ENCODE results near the gene ENTREP3. TPM values are rescaled to one million over a fixed set of nuclear protein-coding genes. Genes with fewer than 3 reads are reported as not detected.

The ENTREP3 gene
- total RNA-seq, 4 donors from 2014 or later, result 5.8 to 20.7 (median 15.4) TPM

GRCh38 chr1:155207806-155208540, 47.3 kb downstream of the ENTREP3 start, which contains the start of gene THBS3:
Gene THBS3 (minus strand): TSS chr1:155207897. CDS start chr1:155207876, 21 bp downstream.
- H3K4me3 ChIP-seq, result peak within 1 kb of the TSS; percentile 63 to 93 (median 83)
- H3K9me3 ChIP-seq, result no peaks in the 10 kb centered on the region
- DNase-seq, result no peak
- no peaks in the 10 kb centered on the region for H3K27me3 ChIP-seq
- H3K4me1 ChIP-seq, result peaks cover 5 to 29% (median 13%) of the 10 kb centered on the region in 4 donors
- TF ChIP-seq, protein P1, sequence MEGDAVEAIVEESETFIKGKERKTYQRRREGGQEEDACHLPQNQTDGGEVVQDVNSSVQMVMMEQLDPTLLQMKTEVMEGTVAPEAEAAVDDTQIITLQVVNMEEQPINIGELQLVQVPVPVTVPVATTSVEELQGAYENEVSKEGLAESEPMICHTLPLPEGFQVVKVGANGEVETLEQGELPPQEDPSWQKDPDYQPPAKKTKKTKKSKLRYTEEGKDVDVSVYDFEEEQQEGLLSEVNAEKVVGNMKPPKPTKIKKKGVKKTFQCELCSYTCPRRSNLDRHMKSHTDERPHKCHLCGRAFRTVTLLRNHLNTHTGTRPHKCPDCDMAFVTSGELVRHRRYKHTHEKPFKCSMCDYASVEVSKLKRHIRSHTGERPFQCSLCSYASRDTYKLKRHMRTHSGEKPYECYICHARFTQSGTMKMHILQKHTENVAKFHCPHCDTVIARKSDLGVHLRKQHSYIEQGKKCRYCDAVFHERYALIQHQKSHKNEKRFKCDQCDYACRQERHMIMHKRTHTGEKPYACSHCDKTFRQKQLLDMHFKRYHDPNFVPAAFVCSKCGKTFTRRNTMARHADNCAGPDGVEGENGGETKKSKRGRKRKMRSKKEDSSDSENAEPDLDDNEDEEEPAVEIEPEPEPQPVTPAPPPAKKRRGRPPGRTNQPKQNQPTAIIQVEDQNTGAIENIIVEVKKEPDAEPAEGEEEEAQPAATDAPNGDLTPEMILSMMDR (IDR thresholded peaks at IDR 0.05), result no peak
- TF ChIP-seq POLR2A (IDR thresholded peaks at IDR 0.05), result no peak
- peaks cover 0 to 3% (median 0%) of the 10 kb centered on the region in 3 donors for H3K36me3 ChIP-seq
- peak within 1 kb of the TSS; percentile 95 to 99 (median 97) for H3K27ac ChIP-seq

GRCh38 chr1:155206891-155207805, 48.1 kb downstream of the ENTREP3 start:
- H3K4me3 ChIP-seq, result peak overlapping the region in 2 of 4 donors; percentile 7 to 63
- no peaks in the 10 kb centered on the region for H3K9me3 ChIP-seq
- TF ChIP-seq POLR2A (IDR thresholded peaks at IDR 0.05), result no peak
- TF ChIP-seq, protein P1 (IDR thresholded peaks at IDR 0.05), result peak; percentile 77 to 94 (median 92)
- H3K36me3 ChIP-seq, result peaks cover 0 to 3% (median 0%) of the 10 kb centered on the region in 3 donors
- peaks cover 5 to 29% (median 13%) of the 10 kb centered on the region in 4 donors for H3K4me1 ChIP-seq
- no peaks in the 10 kb centered on the region for H3K27me3 ChIP-seq
- peak overlapping the region; percentile 95 to 99 (median 97) for H3K27ac ChIP-seq
- DNase-seq, result peak; percentile 91 to 96 (median 93)

DNA sequence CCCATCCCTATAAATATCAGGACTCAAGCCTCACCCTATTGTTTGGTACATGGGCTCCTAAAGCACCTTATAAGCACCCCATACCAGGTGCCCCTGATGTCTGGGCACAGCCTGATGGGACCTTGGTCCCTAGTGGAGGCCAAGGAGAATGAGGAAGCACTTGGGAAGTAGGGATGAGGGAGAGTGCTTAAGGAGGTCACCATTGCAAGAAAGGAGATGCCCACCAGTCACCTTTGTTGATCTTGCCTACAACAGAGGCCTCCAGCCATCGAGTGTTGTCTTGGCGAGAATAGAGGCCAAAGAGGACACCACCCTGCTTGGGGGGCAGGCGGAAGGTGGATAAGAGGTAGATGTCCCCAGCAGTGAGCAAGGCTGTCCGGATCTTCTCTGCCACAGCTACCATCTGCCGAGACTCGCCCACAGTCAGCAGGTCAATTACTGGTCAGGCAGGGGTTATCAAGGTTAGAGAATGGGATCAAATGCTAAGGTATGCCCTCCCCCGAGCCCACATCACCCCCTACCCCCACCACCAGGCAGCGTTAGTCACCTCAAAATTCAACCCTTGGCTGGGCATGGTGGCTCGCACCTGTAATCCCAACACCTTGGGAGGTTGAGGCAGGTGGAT, 49.2 kb downstream of the ENTREP3 start:
- no peak for DNase-seq
- H3K9me3 ChIP-seq, result no peaks in the 10 kb centered on the region
- TF ChIP-seq, protein P1 (IDR thresholded peaks at IDR 0.05), result no peak
- H3K4me3 ChIP-seq, result no peak overlapping the region
- no peak overlapping the region for H3K27ac ChIP-seq
- peaks cover 5 to 29% (median 13%) of the 10 kb centered on the region in 4 donors for H3K4me1 ChIP-seq
- H3K27me3 ChIP-seq, result no peaks in the 10 kb centered on the region
- H3K36me3 ChIP-seq, result peaks cover 0 to 3% (median 0%) of the 10 kb centered on the region in 3 donors

DNA sequence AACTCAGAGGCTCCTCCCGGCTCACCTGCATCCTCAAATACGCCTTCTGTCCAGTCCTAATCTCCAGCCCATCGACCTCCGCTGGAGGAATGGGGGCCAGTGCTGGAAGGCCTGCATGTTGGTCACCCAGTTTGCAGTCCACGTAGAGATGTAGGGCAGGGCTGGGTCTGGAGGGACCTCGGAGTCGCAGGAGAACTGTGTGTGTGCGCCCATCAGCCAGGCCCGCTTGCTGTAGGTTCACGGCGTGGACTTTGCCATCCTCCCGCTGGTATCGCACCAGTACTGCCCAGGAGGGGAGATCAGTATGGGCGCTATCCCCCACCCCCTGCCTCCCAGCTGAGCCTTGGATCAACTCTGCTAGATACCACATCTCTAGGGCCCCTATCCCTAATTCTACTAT, 50.2 kb downstream of the ENTREP3 start:
- no peaks in the 10 kb centered on the region for H3K27me3 ChIP-seq
- no peaks in the 10 kb centered on the region for H3K9me3 ChIP-seq
- DNase-seq, result no peak
- H3K4me1 ChIP-seq, result peaks cover 5 to 27% (median 13%) of the 10 kb centered on the region in 4 donors
- H3K36me3 ChIP-seq, result no peaks in the 10 kb centered on the region
- no peak overlapping the region for H3K4me3 ChIP-seq
- H3K27ac ChIP-seq, result no peak overlapping the region
- TF ChIP-seq POLR2A (IDR thresholded peaks at IDR 0.05), result no peak
- TF ChIP-seq, protein P1 (IDR thresholded peaks at IDR 0.05), result no peak
